Suppressor macrophage (primary cell): ENCODE results near the gene TNFAIP8.

Source experiments
- DNase-seq, 4 experiments: peaks; one replicate each; pipeline ENCODE4 v3.0.0-alpha.2; 2020 to 2022

The TNFAIP8 gene

GRCh38 chr5:119329666-119330065 lies 26.2 kb upstream of the TNFAIP8 start:
- no peak for DNase-seq

GRCh38 chr5:119330367-119331183 lies 25.2 kb upstream of the TNFAIP8 start:
- DNase-seq = no peak

- DNase-seq = no peak
Observed at GRCh38 chr5:119331566-119332095, 24.2 kb upstream of the TNFAIP8 start.

- DNase-seq = no peak
Observed at GRCh38 chr5:119332208-119332607, 23.6 kb upstream of the TNFAIP8 start.

- no peak for DNase-seq
Observed at GRCh38 chr5:119332978-119333401, 22.8 kb upstream of the TNFAIP8 start.

GRCh38 chr5:119333421-119333851 lies 22.4 kb upstream of the TNFAIP8 start:
- no peak for DNase-seq

- DNase-seq = no peak
Observed at GRCh38 chr5:119335261-119335677, 20.6 kb upstream of the TNFAIP8 start.

- DNase-seq = no peak
Observed at GRCh38 chr5:119336262-119336661, 19.6 kb upstream of the TNFAIP8 start.

GRCh38 chr5:119336845-119337580 lies 18.8 kb upstream of the TNFAIP8 start:
- peak in 3 of 4 experiments; percentile 43 to 59 (median 53) for DNase-seq

GRCh38 chr5:119338326-119338946 lies 17.4 kb upstream of the TNFAIP8 start:
- no peak for DNase-seq

GRCh38 chr5:119339344-119339743 lies 16.5 kb upstream of the TNFAIP8 start:
- no peak for DNase-seq

GRCh38 chr5:119339965-119340364 lies 15.9 kb upstream of the TNFAIP8 start:
- no peak for DNase-seq

GRCh38 chr5:119340597-119341218 lies 15.1 kb upstream of the TNFAIP8 start:
- no peak for DNase-seq

GRCh38 chr5:119341452-119342349 lies 14.1 kb upstream of the TNFAIP8 start:
- peak in 3 of 4 experiments; percentile 48 to 77 (median 71) for DNase-seq

GRCh38 chr5:119342406-119342805 lies 13.4 kb upstream of the TNFAIP8 start:
- no peak for DNase-seq

GRCh38 chr5:119343052-119343451 lies 12.8 kb upstream of the TNFAIP8 start:
- no peak for DNase-seq

GRCh38 chr5:119343766-119344165 lies 12.1 kb upstream of the TNFAIP8 start:
- peak; percentile 63 to 88 (median 78) for DNase-seq

GRCh38 chr5:119344231-119344630 lies 11.6 kb upstream of the TNFAIP8 start:
- no peak for DNase-seq

GRCh38 chr5:119345861-119346260 lies 10.0 kb upstream of the TNFAIP8 start:
- DNase-seq = no peak

GRCh38 chr5:119346394-119346793 lies 9.4 kb upstream of the TNFAIP8 start:
- peak in 1 of 4 experiments; percentile 54 for DNase-seq

GRCh38 chr5:119347574-119347973 lies 8.2 kb upstream of the TNFAIP8 start:
- DNase-seq = no peak
